ENCODE data around the gene PREX1.

PREX1 gene

GRCh38 chr20:48652961-48653705, 174.7 kb downstream of the PREX1 start:
- DNase-seq (ENCODE audit: low spot score): no peak

DNA sequence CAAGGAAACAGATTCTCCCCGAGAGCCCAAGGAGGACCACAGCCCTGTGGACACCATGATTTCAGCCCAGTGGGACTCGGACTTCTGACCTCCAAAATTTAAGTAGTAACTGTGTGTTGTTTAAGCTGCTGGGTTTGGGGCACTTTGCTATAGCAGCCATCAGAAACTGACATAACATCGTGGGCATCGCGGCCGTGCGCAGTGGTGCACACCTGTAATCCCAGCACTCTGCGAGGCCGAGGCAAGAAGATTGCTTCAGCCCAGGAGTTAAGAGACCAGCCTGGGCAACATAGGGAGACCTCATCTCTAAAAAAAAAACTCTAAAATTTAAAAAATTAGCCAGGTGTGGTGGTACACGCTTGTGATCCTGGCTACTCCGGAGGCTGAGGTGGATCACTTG, 175.8 kb downstream of the PREX1 start:
- DNase-seq (ENCODE audit: low spot score): no peak

GRCh38 chr20:48651271-48651670, 176.5 kb downstream of the PREX1 start:
- DNase-seq (ENCODE audit: low spot score): no peak

DNA sequence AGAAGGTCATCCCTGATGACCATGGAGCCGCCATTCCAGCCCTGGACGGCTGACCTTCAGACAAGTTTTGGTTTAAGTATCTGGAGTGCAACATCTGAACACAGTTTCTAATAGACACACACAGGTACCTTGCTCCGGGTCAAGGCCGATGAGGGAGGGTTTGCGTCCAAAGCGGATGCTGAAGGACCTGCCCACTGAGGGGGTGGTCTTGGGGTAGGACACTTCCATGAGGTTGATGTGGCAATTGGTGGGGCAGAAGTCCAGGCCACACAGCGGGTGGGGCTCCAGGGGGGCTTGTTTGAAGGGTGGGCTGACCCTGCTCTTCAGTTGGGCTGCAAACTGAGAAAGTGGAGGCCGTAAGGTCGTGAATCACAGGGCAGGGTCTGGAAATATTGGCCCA, 177.9 kb downstream of the PREX1 start:
- no peak for DNase-seq (ENCODE audit: low spot score)

DNA sequence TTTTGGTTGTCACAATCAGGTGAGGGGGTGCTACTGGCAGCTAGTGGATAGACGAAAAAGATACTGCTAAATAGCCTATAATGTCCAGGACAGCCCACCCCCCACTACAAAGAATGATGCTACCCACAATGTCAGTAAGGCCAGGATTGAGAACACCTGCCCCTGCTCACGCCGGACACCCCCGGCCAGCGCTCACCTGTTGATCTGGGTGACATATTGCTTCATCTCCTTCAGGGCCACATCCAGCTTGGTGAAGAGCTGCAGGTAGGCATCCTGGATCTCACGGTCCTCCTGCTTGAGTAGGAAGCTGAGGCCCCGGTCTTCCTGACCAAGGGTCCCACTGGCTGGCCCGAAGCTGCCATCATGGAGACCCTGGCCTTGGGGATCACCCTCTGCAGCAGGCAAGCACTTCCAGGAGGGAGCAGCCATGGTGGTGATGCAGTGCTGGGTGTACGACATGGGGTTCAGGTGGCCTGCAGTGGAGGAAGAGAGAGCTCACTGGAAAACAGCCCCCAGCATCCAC, 178.6 kb downstream of the PREX1 start:
- DNase-seq (ENCODE audit: low spot score): no peak

GRCh38 chr20:48648482-48649051, 179.2 kb downstream of the PREX1 start:
- DNase-seq (ENCODE audit: low spot score): peak; percentile 71

DNA sequence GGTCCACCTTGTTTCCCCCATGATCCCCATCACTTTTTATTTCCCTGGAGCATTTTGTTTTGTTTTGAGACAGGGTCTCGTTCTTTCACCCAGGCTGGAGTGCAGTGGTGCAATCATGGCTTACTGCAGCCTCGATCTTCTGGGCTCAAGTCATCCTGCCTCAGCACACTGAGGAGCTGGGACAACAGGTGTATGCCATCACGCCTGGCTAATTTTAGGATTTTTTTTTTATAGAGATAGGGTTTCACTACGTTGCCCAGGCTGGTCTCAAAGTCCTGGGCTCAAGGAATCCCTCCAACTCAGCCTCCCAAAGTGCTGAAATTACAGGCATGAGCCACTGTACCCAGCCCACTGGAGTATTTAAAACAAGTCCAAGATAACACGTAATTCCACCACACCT, 179.9 kb downstream of the PREX1 start:
- no peak for DNase-seq (ENCODE audit: low spot score)

GRCh38 chr20:48645666-48646065, 182.1 kb downstream of the PREX1 start:
- DNase-seq (ENCODE audit: low spot score): no peak

GRCh38 chr20:48644286-48644828, 183.4 kb downstream of the PREX1 start:
- DNase-seq (ENCODE audit: low spot score): no peak

- DNase-seq (ENCODE audit: low spot score): no peak
Measured at GRCh38 chr20:48642105-48642880, 185.5 kb downstream of the PREX1 start.

DNA sequence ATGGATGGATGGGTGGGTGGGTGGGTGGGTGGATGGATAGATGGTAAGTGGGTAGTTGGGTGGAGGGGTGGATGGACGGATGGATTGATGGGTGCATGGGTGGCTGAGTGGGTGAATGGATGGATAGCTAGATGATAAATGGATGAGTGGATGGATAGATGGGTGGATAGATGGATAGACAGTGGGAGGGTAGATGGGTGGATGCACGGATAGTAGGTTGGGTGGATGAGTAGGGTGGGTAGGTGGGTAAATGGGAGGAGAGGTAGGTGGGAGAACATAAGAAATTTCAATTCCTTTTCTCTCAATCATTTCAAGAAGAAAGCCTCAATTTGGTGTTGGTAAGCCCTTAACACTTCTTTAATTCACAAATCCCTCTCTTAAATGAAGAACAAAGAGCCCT, 186.9 kb downstream of the PREX1 start:
- no peak for DNase-seq (ENCODE audit: low spot score)

DNA sequence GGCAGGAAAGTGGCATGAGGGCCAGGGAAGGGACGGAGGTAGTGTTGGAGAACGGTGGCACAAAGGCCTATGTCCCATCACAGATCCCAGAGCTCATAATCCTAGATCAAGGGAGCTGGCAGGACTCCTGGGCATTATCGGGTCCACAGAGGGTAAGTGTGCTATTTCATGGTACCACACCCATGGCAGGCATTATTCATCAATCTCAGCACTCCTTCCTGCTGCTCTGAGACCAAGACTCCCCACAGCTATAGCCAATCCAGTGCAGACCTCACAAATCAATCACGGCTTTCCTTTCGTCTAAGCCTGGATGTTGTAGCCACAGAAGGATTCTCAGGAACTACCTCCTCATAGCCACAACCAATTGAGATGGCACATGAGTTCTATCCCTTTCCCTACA, 187.9 kb downstream of the PREX1 start:
- DNase-seq (ENCODE audit: low spot score): no peak

- DNase-seq (ENCODE audit: low spot score): no peak
Measured at GRCh38 chr20:48638546-48638945, 189.3 kb downstream of the PREX1 start.

- DNase-seq (ENCODE audit: low spot score): no peak
Measured at GRCh38 chr20:48637461-48637860, 190.3 kb downstream of the PREX1 start.

DNA sequence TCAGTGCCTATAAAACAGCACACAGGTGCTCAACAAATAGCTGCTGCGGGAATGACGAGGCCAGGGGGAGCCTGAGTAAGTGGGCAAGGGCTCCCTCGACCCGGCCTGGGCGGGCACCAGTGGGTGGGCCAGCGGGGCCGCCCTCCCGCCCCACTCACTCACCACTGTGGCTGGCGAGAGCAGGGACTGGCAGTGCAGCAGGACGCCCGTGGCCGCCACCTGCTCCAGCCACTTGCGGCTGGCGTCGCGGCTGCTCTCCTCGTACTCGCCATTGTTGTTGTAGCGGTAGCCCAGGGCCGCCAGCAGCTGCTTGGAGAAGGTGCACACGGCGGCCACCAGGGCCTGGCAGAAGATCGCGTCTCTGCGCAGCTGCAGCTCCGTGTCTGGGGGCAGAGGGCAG, 191.5 kb downstream of the PREX1 start:
- DNase-seq (ENCODE audit: low spot score): no peak

DNA sequence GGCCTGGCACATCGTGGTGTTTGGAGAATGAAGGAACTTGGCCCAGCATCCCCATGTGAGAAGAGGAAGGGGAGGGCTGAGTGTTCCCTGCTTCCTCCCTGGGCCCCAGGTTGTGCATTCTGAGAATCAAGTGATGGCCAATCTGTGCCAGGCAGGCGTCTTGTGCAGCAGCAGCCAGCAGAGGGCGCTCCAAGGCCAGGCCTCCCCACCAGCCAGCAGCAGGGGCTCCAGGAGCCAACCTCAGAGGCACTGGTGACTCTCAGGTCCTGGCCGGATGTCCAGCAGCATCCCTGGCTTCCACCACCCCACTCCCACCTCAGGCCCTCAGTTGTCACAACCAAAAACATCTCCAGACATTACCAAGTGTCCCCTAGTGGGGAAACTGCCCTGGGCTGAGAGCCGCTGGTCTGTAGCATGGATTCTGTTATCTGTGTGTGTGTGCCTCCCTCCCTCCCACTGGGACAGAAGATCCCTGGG, 192.0 kb downstream of the PREX1 start:
- peak; percentile 99 for DNase-seq (ENCODE audit: low spot score)

DNA sequence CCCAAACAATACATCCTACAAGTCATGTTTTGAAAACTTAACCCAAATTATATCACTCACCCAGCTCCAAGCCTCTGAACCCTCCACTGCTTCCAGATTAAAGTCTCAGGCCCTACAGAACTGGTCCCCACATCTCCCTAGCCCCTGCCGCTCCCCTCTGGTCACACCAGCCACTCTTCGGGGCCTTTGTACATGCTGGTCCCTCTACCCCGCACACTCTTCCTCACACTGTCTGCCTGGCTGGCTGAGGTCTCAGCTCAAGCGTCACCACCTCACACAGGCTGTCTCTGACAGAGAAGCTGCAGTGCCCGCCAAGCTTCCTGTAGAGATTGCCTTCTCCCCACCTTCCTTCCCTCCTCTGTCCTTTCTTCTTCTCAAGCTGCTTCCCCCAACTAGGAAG, 192.4 kb downstream of the PREX1 start:
- DNase-seq (ENCODE audit: low spot score): no peak

- DNase-seq (ENCODE audit: low spot score): no peak
Measured at GRCh38 chr20:48634641-48635040, 193.2 kb downstream of the PREX1 start.

- DNase-seq (ENCODE audit: low spot score): no peak
Measured at GRCh38 chr20:48633620-48634257, 194.1 kb downstream of the PREX1 start.

- DNase-seq (ENCODE audit: low spot score): no peak
Measured at GRCh38 chr20:48632825-48633619, 194.8 kb downstream of the PREX1 start.

All from HuH-7.5 (cell line).